GM06990 (cell line): Measurements from ENCODE around the gene LRRC4B.

ENCODE experiments used
- DNase-seq: peaks from one replicate; pipeline ENCODE4 v3.0.0-alpha.2; 2011; ENCODE audit not compliant: insufficient read length; ENCODE audit errors: extremely low read depth
- H3K27me3 ChIP-seq: replicated peaks from 2 replicates; pipeline ENCODE4 v1.6.0; 2011; ENCODE audit warnings: low read length; ENCODE audit not compliant: control insufficient read depth, insufficient read depth
- H3K36me3 ChIP-seq: 2 replicates; pipeline ENCODE4 v1.5.1; 2011; ENCODE audit warnings: low read length; ENCODE audit not compliant: control insufficient read depth, insufficient read depth
- H3K4me3 ChIP-seq: replicated peaks from 2 replicates; pipeline ENCODE4 v1.5.1; 2011; ENCODE audit warnings: low read depth, mild to moderate bottlenecking, control low read depth, low read length
- TF ChIP-seq, protein P1 (sequence below): IDR thresholded peaks from 2 replicates; pipeline ENCODE4 v1.5.1; 2011; ENCODE audit warnings: low read length, control low read depth, mild to moderate bottlenecking, inconsistent platforms; ENCODE audit not compliant: insufficient read depth, poor library complexity, severe bottlenecking

The LRRC4B gene

DNA sequence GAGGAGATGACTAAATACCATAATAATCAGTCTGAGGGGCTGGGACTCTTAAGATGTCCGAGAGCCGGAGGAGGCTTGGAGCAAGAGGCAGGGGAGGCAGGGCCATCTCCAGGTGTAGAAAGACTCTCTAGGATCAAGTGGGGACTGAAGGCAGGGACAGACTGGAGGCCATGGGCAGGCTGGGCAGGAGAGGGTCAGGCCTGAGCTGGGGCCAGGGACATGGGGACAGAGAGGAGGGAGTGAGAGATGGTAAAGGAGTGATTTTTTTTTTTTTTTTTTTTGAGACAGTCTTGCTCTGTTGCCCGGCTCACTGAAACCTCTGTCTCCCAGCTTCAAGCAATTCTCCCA is 59.4 kb downstream of the LRRC4B start:
- DNase-seq: no peak
- Histone ChIP-seq H3K4me3 (no peak overlapping the region), H3K27me3 (no peaks in the 10 kb centered on the region), H3K36me3 (no peaks in the 10 kb centered on the region; the same call in 1 of the 2 replicates)
- TF ChIP-seq, protein P1, sequence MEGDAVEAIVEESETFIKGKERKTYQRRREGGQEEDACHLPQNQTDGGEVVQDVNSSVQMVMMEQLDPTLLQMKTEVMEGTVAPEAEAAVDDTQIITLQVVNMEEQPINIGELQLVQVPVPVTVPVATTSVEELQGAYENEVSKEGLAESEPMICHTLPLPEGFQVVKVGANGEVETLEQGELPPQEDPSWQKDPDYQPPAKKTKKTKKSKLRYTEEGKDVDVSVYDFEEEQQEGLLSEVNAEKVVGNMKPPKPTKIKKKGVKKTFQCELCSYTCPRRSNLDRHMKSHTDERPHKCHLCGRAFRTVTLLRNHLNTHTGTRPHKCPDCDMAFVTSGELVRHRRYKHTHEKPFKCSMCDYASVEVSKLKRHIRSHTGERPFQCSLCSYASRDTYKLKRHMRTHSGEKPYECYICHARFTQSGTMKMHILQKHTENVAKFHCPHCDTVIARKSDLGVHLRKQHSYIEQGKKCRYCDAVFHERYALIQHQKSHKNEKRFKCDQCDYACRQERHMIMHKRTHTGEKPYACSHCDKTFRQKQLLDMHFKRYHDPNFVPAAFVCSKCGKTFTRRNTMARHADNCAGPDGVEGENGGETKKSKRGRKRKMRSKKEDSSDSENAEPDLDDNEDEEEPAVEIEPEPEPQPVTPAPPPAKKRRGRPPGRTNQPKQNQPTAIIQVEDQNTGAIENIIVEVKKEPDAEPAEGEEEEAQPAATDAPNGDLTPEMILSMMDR: no peak

DNA sequence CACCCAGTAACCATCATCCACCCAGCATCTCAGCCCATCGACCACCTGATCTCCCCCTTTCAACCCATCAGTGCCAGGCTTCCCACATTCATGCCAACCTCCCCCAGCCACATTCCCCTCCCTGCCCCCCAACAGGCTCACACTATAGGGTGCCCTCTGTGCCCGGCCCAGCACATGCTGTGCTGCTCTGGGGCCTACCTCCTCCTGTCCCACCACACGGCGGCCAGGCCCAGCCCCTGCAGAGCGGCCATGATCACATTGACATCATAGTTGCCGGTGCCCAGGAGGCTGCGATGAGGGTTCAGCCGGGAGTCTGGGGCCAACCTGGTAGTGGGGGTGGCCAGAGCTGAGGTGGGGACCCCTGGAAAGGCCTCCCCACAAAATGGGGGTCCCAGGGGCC is 60.9 kb downstream of the LRRC4B start:
- DNase-seq: no peak
- H3K36me3 ChIP-seq: no peaks in the 10 kb centered on the region; the same call in 1 of the 2 replicates
- H3K27me3 ChIP-seq: no peaks in the 10 kb centered on the region
- H3K4me3 ChIP-seq: no peak overlapping the region
- TF ChIP-seq, protein P1: no peak

DNA sequence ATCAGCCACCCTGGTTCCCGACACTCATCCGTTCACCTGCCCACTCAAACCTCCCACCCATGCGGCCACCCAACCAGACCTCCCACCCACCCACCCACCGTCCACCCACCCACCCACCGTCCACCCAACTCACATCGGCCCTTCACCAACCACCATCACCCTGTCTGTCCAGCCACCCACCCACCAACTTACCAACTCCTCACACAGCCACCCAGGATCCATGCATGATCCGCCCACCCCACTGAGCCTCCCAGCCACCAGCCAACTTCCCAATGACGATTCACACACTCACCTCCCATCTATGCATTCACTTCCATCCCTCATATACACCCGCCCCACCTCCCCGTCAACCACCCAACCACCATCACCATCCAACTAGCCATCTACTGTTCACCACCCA is 61.5 kb downstream of the LRRC4B start:
- TF ChIP-seq, protein P1: no peak
- no peak overlapping the region for H3K4me3 ChIP-seq
- no peaks in the 10 kb centered on the region; the same call in 1 of the 2 replicates for H3K36me3 ChIP-seq
- no peaks in the 10 kb centered on the region for H3K27me3 ChIP-seq
- no peak for DNase-seq

DNA sequence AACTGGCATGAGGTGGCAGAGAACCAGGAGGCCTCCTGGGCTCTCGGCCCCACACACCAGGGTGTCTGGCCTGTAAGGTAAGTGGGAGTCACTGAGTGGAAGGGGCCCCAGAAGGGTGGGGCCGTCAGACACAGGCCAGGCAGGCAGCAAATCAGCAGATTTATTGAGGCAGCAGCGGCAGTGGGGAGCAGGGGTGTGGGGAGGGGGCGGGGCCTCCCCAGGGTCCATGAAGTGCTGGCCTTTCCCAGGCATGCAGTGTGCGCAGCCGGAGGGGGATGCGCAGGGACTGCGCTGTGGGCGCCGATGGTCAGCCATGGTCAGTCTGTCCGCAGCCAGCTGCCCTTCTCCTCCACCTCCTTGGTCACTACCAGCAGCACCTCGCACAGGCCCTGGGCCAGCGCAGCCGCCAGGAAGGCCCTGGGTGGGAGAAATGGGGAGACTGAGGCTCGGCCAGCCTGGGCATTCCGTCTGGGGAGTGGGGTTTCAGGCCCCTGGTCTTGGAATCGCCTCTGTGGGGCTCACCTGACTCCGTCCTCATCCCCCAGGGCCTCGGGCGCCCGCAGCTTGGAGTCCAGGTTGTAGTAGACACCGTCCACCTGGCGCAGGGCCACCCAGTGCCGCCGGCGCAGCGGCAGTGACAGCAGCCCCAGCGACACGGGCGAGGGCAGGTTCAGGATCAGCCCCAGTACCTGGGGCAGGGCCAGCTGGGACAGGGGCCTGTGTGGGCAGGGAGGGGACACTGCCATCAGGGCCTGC is 62.2 kb downstream of the LRRC4B start:
- TF ChIP-seq, protein P1: no peak
- DNase-seq: no peak
- no peaks in the 10 kb centered on the region for H3K27me3 ChIP-seq
- no peaks in the 10 kb centered on the region; the same call in 1 of the 2 replicates for H3K36me3 ChIP-seq
- no peak overlapping the region for H3K4me3 ChIP-seq

DNA sequence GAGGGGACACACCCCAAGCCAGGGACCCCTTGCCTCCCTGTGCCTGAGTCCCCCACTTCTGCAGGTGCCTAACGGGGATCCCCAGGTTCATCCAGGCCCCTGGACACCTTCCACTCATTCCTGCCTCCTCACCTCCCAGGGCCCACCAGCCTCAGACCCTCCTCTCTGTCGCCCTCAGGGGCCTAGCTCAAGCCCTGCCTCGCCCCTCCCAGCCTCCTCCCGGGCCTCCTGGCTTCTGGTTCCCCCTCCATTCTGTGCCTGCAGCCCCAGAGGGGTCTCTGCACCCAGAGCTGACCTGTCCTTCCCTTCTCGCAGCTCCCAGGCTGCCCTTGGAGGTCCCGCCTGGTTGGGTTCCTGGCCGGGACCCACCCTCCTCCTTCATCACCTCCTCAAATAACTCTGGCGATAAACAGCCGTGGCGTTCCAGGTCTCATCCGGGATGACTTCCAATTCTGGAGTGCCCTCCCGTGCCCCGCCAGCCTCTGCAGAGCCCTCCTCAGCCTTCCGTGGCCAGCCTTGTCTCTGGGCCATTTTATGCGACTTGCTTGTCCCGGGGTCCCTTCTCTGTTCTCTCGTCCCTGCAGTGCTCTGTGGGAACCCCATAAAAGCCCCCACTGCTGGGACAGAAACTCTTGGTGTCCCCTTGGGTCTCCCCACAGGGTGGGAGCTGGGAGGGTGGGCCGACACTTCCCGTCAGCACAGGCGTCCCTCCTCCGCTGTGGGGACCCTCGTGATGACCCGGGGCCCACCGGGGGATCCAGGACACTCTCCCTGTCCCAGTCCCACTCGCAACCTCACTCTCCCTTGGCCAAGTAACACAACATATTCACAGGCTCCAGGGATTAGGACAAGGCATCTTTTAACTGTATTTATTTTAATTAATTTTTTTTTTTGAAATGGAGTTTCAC is 66.4 kb downstream of the LRRC4B start:
- TF ChIP-seq, protein P1: no peak
- no peak for DNase-seq
- Histone ChIP-seq H3K4me3 (no peak overlapping the region), H3K36me3 (no peaks in the 10 kb centered on the region; the same call in 1 of the 2 replicates), H3K27me3 (no peaks in the 10 kb centered on the region)
